H1 (cell line): ENCODE results near the gene ABCC11. TPM values are rescaled to one million over a fixed set of nuclear protein-coding genes. Genes with fewer than 3 reads are reported as not detected.

Experiments used
- CTCF ChIA-PET: fragments of 300-600 bp; sonication (Branson Sonifier 250); formaldehyde crosslinking; loops from one replicate; lab custom pipeline; 2021; ENCODE audit not compliant: partially characterized antibody; lab: Charles Lee
- POLR2A ChIA-PET: fragments of 300-600 bp; sonication (Branson Sonifier 250); formaldehyde crosslinking; loops from one replicate; lab custom pipeline; 2021; ENCODE audit warnings: inconsistent platforms; ENCODE audit not compliant: partially characterized antibody; lab: Charles Lee
- DNase-seq, 2 experiments: peaks; one replicate each; pipeline versions ENCODE4 v3.0.0 to v3.0.0-alpha.2; 2010 to 2022; ENCODE audit warnings: low spot score in 2 of 2, low read depth in 1 of 2, mixed read lengths in 1 of 2
- FAIRE-seq: peaks from 2 replicates; lab custom pipeline; 2011; peaks lifted over from hg19 to GRCh38; lab: Jason Lieb, UNC
- H2AFZ ChIP-seq: 2 replicates; pipeline ENCODE4 v1.8.1; 2012; ENCODE audit warnings: low read length, inconsistent platforms
- H2AK5ac ChIP-seq: 2 replicates; pipeline ENCODE4 v1.6.1; 2013; ENCODE audit warnings: low read depth, low read length
- H2BK120ac ChIP-seq: replicated peaks from 2 replicates; pipeline ENCODE3; 2013; ENCODE audit warnings: low read depth, low read length, inconsistent platforms
- H2BK12ac ChIP-seq: 2 replicates; pipeline ENCODE4 v1.6.1; 2013; ENCODE audit warnings: low read depth, low read length
- H2BK15ac ChIP-seq: 2 replicates; pipeline ENCODE4 v1.6.1; 2013; ENCODE audit warnings: low read length
- H2BK20ac ChIP-seq: 2 replicates; pipeline ENCODE4 v1.6.1; 2013; ENCODE audit warnings: low read length
- H2BK5ac ChIP-seq: 2 replicates; pipeline ENCODE4 v1.6.1; 2013; ENCODE audit warnings: low read depth, low read length
- H3K14ac ChIP-seq: 2 replicates; pipeline ENCODE4 v1.6.1; 2013; ENCODE audit warnings: inconsistent platforms; ENCODE audit not compliant: insufficient read length
- H3K18ac ChIP-seq: 2 replicates; pipeline ENCODE4 v1.6.1; 2013; ENCODE audit warnings: low read length; ENCODE audit errors: extremely low read depth
- H3K23ac ChIP-seq: 2 replicates; pipeline ENCODE4 v1.6.1; 2013; ENCODE audit warnings: inconsistent platforms; ENCODE audit not compliant: insufficient read length
- H3K23me2 ChIP-seq: 2 replicates; pipeline ENCODE4 v1.6.1; 2013; ENCODE audit warnings: low read depth, low read length
- H3K27ac ChIP-seq: 2 replicates; pipeline ENCODE4 v1.6.1; 2011; ENCODE audit warnings: low read depth, low read length, inconsistent platforms
- H3K27me3 ChIP-seq, 4 experiments: replicated peaks in 1 of 4; 1 replicate in 1 of 4; 2 replicates in 3 of 4; pipeline versions ENCODE4 v1.6.1 to v1.8.1; 2011 to 2013; ENCODE audit warnings: low read length in 3 of 4, mild to moderate bottlenecking in 3 of 4, inconsistent platforms in 2 of 4, mixed read lengths in 2 of 4, moderate library complexity in 1 of 4; ENCODE audit not compliant: control insufficient read depth in 3 of 4, insufficient read depth in 3 of 4; ENCODE audit errors: extremely low read depth in 1 of 4
- H3K36me3 ChIP-seq, 4 experiments: 2 replicates each; pipeline versions ENCODE4 v1.6.1 to v1.8.1; 2011 to 2013; ENCODE audit warnings: mild to moderate bottlenecking in 4 of 4, low read length in 3 of 4, moderate library complexity in 2 of 4, control low read depth in 1 of 4, inconsistent platforms in 1 of 4; ENCODE audit not compliant: insufficient read depth in 4 of 4, control insufficient read depth in 2 of 4
- H3K4ac ChIP-seq: replicated peaks from 2 replicates; pipeline ENCODE3; 2013; ENCODE audit warnings: low read length, low read depth, mixed read lengths, inconsistent platforms; ENCODE audit not compliant: insufficient read length
- H3K4me1 ChIP-seq, 4 experiments: replicated peaks in 1 of 4; 1 replicate in 1 of 4; 2 replicates in 3 of 4; pipeline versions ENCODE4 v1.6.1 to v1.8.1; 2011 to 2013; ENCODE audit warnings: low read length in 3 of 4, inconsistent platforms in 2 of 4, mixed read lengths in 1 of 4; ENCODE audit not compliant: insufficient read depth in 4 of 4, control insufficient read depth in 3 of 4
- H3K4me2 ChIP-seq, 2 experiments: 2 replicates each; pipeline versions ENCODE4 v1.6.1 to v1.8.1; 2011 to 2013; ENCODE audit warnings: low read depth in 2 of 2, low read length in 2 of 2, control low read depth in 1 of 2, inconsistent platforms in 1 of 2, mild to moderate bottlenecking in 1 of 2; ENCODE audit not compliant: insufficient read depth in 1 of 2
- H3K4me3 ChIP-seq, 4 experiments: fragments of 200-600, 300-600 bp in 1 of 4; sonication (generic), shearing (Covaris generic), sonication (Bioruptor Twin) in 1 of 4; 2 replicates each; pipeline versions ENCODE4 v1.5.1 to v1.8.1; 2011 to 2016; ENCODE audit warnings: low read length in 4 of 4, low read depth in 3 of 4, control low read depth in 2 of 4, inconsistent platforms in 2 of 4, mild to moderate bottlenecking in 2 of 4, mixed read lengths in 1 of 4, moderate library complexity in 1 of 4; ENCODE audit not compliant: insufficient read depth in 2 of 4; ENCODE audit errors: extremely low read depth in 1 of 4
- H3K56ac ChIP-seq: replicated peaks from 2 replicates; pipeline ENCODE3; 2013; ENCODE audit warnings: low read depth, mild to moderate bottlenecking, mixed read lengths, low read length, inconsistent platforms; ENCODE audit not compliant: insufficient read length
- H3K79me1 ChIP-seq: 2 replicates; pipeline ENCODE4 v1.6.1; 2013; ENCODE audit warnings: low read depth, low read length, control low read depth
- H3K79me2 ChIP-seq, 2 experiments: 2 replicates each; pipeline versions ENCODE4 v1.6.1 to v1.8.1; 2012 to 2013; ENCODE audit warnings: low read length in 2 of 2, mild to moderate bottlenecking in 2 of 2, inconsistent platforms in 1 of 2; ENCODE audit not compliant: insufficient read depth in 2 of 2, control insufficient read depth in 1 of 2
- H3K9ac ChIP-seq, 4 experiments: replicated peaks in 1 of 4; 1 replicate in 1 of 4; 2 replicates in 3 of 4; pipeline versions ENCODE4 v1.6.1 to v1.8.1; 2011 to 2013; ENCODE audit warnings: low read depth in 3 of 4, low read length in 3 of 4, control low read depth in 2 of 4, mild to moderate bottlenecking in 2 of 4, moderate library complexity in 2 of 4, inconsistent platforms in 1 of 4; ENCODE audit errors: extremely low read depth in 1 of 4
- H3K9me3 ChIP-seq, 2 experiments: 2 replicates each; pipeline versions ENCODE4 v1.6.1 to v1.8.1; 2012 to 2013; ENCODE audit warnings: mild to moderate bottlenecking in 2 of 2, moderate library complexity in 2 of 2, control low read depth in 1 of 2, inconsistent platforms in 1 of 2, low read depth in 1 of 2, low read length in 1 of 2, mixed read lengths in 1 of 2; ENCODE audit not compliant: insufficient read depth in 2 of 2
- H4K20me1 ChIP-seq, 2 experiments: replicated peaks in 1 of 2; 2 replicates each; pipeline versions ENCODE3 to v1.8.1; 2011 to 2013; ENCODE audit warnings: inconsistent platforms in 2 of 2, low read length in 2 of 2, mild to moderate bottlenecking in 1 of 2; ENCODE audit not compliant: insufficient read depth in 2 of 2, control insufficient read depth in 1 of 2
- H4K5ac ChIP-seq: 2 replicates; pipeline ENCODE4 v1.6.1; 2013; ENCODE audit warnings: low read length, low read depth, mixed read lengths, inconsistent platforms; ENCODE audit not compliant: insufficient read length
- H4K8ac ChIP-seq: 2 replicates; pipeline ENCODE4 v1.8.0; 2013; ENCODE audit warnings: mild to moderate bottlenecking, moderate library complexity, low read length, inconsistent platforms; ENCODE audit not compliant: insufficient read depth; ENCODE audit errors: extremely low read depth
- H4K91ac ChIP-seq: replicated peaks from 2 replicates; pipeline ENCODE3; 2013; ENCODE audit warnings: low read length, mixed read lengths, inconsistent platforms; ENCODE audit not compliant: insufficient read length
- ASH2L ChIP-seq: fragments of 200-600, 300-600 bp; sonication (generic); IDR thresholded peaks from one replicate; pipeline ENCODE4 v1.7.1; 2017; ENCODE audit warnings: low read length
- CBX8 ChIP-seq: fragments of 300-800, 300-1000 bp; sonication (generic); IDR thresholded peaks from 2 replicates; pipeline ENCODE4 v1.7.1; 2016; ENCODE audit warnings: low read depth, low read length, borderline replicate concordance
- CHD1 ChIP-seq: IDR thresholded peaks from 2 replicates; pipeline ENCODE4 v1.6.1; 2012; ENCODE audit warnings: low read depth, low read length, improper control_type of control experiment
- CREB1 ChIP-seq: IDR thresholded peaks from 2 replicates; pipeline ENCODE4 v1.6.1; 2012; ENCODE audit warnings: inconsistent platforms
- FOSL1 ChIP-seq: IDR thresholded peaks from 2 replicates; pipeline ENCODE4 v1.6.1; 2011; ENCODE audit warnings: mild to moderate bottlenecking, low read depth, low read length, moderate library complexity; ENCODE audit not compliant: insufficient read depth
- GABPA ChIP-seq: IDR thresholded peaks from 2 replicates; pipeline ENCODE4 v1.6.1; 2011; ENCODE audit warnings: mild to moderate bottlenecking, low read length, moderate library complexity, borderline replicate concordance; ENCODE audit not compliant: insufficient read depth
- KDM5A ChIP-seq: fragments of 200-600 bp; IDR thresholded peaks from 2 replicates; pipeline ENCODE4 v1.7.1; 2012; ENCODE audit warnings: mild to moderate bottlenecking, low read length, inconsistent platforms, mixed read lengths
- MAFK ChIP-seq: IDR thresholded peaks from 2 replicates; pipeline ENCODE4 v1.6.1; 2012; ENCODE audit warnings: low read depth, mild to moderate bottlenecking, improper control_type of control experiment, low read length
- MAX ChIP-seq: IDR thresholded peaks from 2 replicates; pipeline ENCODE4 v1.6.1; 2012; ENCODE audit warnings: inconsistent platforms
- RXRA ChIP-seq: IDR thresholded peaks from 2 replicates; pipeline ENCODE4 v1.6.1; 2011; ENCODE audit warnings: low read depth, mild to moderate bottlenecking, low read length, moderate library complexity; ENCODE audit not compliant: insufficient read depth
- SP2 ChIP-seq: IDR thresholded peaks from 2 replicates; pipeline ENCODE4 v1.6.1; 2012; ENCODE audit warnings: mild to moderate bottlenecking, low read length, inconsistent platforms
- SP4 ChIP-seq: IDR thresholded peaks from 2 replicates; pipeline ENCODE4 v1.6.1; 2012; ENCODE audit warnings: low read length, inconsistent platforms
- SRF ChIP-seq: IDR thresholded peaks from 2 replicates; pipeline ENCODE4 v1.6.1; 2011; ENCODE audit warnings: mild to moderate bottlenecking, low read depth, low read length, moderate library complexity
- TAF1 ChIP-seq: IDR thresholded peaks from 2 replicates; pipeline ENCODE4 v1.6.1; 2011; ENCODE audit warnings: mild to moderate bottlenecking, low read depth, low read length
- YY1 ChIP-seq: IDR thresholded peaks from 2 replicates; pipeline ENCODE4 v1.6.1; 2011; ENCODE audit warnings: low read depth, mild to moderate bottlenecking, low read length
- ZNF274 ChIP-seq: IDR thresholded peaks from 2 replicates; pipeline ENCODE4 v1.7.0; 2012; ENCODE audit warnings: low read length, borderline replicate concordance; ENCODE audit errors: extremely low read depth
- WGBS, 2 experiments: shearing (Covaris generic) in 1 of 2; methylation state at CpG; one replicate each; pipeline versions ENCODE4 v1.1.6 to v1.1.7; 2013 to 2015; ENCODE audit warnings: low lambda C conversion rate in 2 of 2, mixed read lengths in 2 of 2, inconsistent platforms in 1 of 2, low coverage in 1 of 2, missing lambda C conversion rate in 1 of 2; ENCODE audit not compliant: insufficient replicate concordance in 2 of 2, insufficient coverage in 1 of 2, insufficient read length in 1 of 2; ENCODE audit errors: extremely low coverage in 1 of 2, missing lambda C conversion rate in 1 of 2; 5-methylcytosine and 5-hydroxymethylcytosine counted together
- polyA plus RNA-seq, 7 experiments: library from polyadenylated mRNA; depleted of rRNA in 3 of 7; stranded (reverse) in 5 of 7; unstranded in 2 of 7; fragments of >200 nt in 5 of 7; fragments of 200-250 nt in 2 of 7; gene quantifications; 1 replicate in 5 of 7; 2 replicates in 1 of 7; 4 replicates in 1 of 7; pipeline versions ENCODE4 v1.2.1 to v1.2.3, GENCODE V29; 2011 to 2013; ENCODE audit warnings: missing spikeins in 2 of 7, mixed read lengths in 2 of 7
- total RNA-seq: library from RNA; stranded (reverse); fragmentation: NEBNext Ultra II Directional; extraction: Animal tissue kit (Norgen Biotek cat#: 25700); gene quantifications from 2 replicates; pipeline ENCODE4 v1.2.1, GENCODE V29; 2021

The ABCC11 gene
- total and polyA plus RNA-seq, 2 of the 8 experiments (the other 6 are each of a cell fraction or from before 2014, with no cell fraction given): 0.06 TPM; not detected in 1

GRCh38 chr16:48137822-48138221 is 109.5 kb downstream of the ABCC11 start:
- Histone ChIP-seq H2AK5ac (no peak overlapping the region), H3K23ac (no peak overlapping the region), H3K56ac (no peak overlapping the region), H3K18ac (no peak overlapping the region), H2BK15ac (no peak overlapping the region), H4K5ac (no peak overlapping the region), H2BK5ac (no peak overlapping the region), H2AFZ (no peak overlapping the region), H3K4me3 (no peak overlapping the region), H3K4ac (no peak overlapping the region), H2BK20ac (no peak overlapping the region), H3K27me3 (no peaks in the 10 kb centered on the region), H4K8ac (no peak overlapping the region), H3K79me2 (no peaks in the 10 kb centered on the region), H3K4me1 (no peaks in the 10 kb centered on the region), H3K27ac (no peak overlapping the region), H4K91ac (no peak overlapping the region), H3K14ac (no peak overlapping the region), H3K79me1 (no peaks in the 10 kb centered on the region), H3K9me3 (no peaks in the 10 kb centered on the region), H3K23me2 (no peaks in the 10 kb centered on the region), H3K9ac (no peak overlapping the region), H4K20me1 (no peaks in the 10 kb centered on the region), H2BK120ac (no peak overlapping the region), H3K4me2 (no peak overlapping the region), H3K36me3 (no peaks in the 10 kb centered on the region), H2BK12ac (no peak overlapping the region)
- FAIRE-seq: no peak
- ChIA-PET CTCF (interaction anchor here (0.6 to 1.8 kb wide), 9 partner anchors 11 to 332 kb away, joined by 3 to 9 read pairs (median 4); no protein-coding TSS in a partner anchor), POLR2A (interaction anchor here (0.7 to 1.7 kb wide), 2 partner anchors 15 to 1007 kb away, joined by 3 read pairs; no protein-coding TSS in a partner anchor)
- no peak for DNase-seq
- WGBS, 2 experiments: 84% methylated on average over 3 of the region's 3 CpGs; no CpG with 5 or more reads in 1 of the 2 experiments
- TF ChIP-seq GABPA: no peak
- TF ChIP-seq MAX: no peak
- no peak for TF ChIP-seq FOSL1
- no peak for TF ChIP-seq ZNF274
- TF ChIP-seq RXRA: no peak
- TF ChIP-seq CBX8: no peak
- no peak for TF ChIP-seq SP4
- no peak for TF ChIP-seq MAFK
- TF ChIP-seq YY1: no peak
- no peak for TF ChIP-seq CREB1
- no peak for TF ChIP-seq KDM5A
- no peak for TF ChIP-seq CHD1
- TF ChIP-seq TAF1: no peak
- TF ChIP-seq SP2: no peak
- TF ChIP-seq SRF: no peak
- TF ChIP-seq ASH2L: no peak
